Measurements from ENCODE around the gene PCAT6.

DNA sequence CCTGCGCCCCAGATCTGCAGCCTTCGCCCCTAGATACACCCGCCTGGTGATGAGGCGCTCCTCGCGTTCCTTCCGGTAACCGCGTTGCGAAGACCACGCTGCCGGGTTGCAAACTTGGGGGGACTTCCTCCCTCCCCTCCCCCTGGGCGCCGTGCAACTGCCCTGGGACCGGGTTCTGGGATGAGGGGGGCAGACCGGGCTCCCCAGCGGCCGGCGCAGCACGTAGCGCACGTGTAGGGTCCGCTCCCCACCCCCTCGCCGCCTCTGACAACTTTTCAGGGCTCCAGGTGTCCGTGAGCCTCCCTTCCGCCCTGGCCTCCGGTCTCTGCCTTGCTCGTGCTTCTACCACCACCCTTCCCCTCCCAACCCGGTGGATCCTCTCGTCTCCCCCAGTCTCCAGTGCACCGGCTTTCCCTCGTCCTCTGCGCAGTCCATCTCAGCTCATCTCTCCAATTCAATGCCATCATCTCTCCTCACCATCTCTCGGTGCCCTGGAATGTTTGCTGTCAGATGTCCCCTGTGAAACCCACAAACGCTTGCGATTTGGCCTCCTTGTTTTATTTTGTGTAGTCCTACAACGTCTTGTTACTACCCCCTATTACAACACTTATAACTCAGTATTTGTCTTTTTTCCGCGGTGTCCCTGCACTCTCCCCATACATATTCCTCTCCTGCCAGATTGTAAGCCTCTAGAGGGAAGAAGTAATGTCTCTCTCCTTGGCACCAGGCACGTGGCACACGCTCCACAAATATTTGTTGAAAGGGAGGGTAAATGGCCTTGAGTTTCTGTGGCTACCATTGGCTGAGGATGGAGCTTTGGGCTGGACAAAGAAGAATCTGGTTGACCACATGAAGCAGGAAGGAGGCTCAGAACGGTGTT lies 782 bp downstream of the PCAT6 start:
- TF ChIP-seq TAF1 (IDR thresholded peaks at IDR 0.05; ENCODE audit: borderline replicate concordance, low read depth, low read length) (no peak), POLR2A (IDR thresholded peaks at IDR 0.05; ENCODE audit: low read depth, low read length) (no peak), POLR2AphosphoS5 (IDR thresholded peaks at IDR 0.05; ENCODE audit: low read depth, low read length) (no peak)

All from GM12892 (cell line).